Raji (cell line): Measurements from ENCODE around the gene SPO11.

Experiments
- POLR2A ChIP-seq: IDR thresholded peaks from 2 replicates; pipeline ENCODE4 v1.6.1; 2011; ENCODE audit warnings: low read depth, low read length, control low read depth; ENCODE audit not compliant: insufficient read depth

SPO11 gene

DNA sequence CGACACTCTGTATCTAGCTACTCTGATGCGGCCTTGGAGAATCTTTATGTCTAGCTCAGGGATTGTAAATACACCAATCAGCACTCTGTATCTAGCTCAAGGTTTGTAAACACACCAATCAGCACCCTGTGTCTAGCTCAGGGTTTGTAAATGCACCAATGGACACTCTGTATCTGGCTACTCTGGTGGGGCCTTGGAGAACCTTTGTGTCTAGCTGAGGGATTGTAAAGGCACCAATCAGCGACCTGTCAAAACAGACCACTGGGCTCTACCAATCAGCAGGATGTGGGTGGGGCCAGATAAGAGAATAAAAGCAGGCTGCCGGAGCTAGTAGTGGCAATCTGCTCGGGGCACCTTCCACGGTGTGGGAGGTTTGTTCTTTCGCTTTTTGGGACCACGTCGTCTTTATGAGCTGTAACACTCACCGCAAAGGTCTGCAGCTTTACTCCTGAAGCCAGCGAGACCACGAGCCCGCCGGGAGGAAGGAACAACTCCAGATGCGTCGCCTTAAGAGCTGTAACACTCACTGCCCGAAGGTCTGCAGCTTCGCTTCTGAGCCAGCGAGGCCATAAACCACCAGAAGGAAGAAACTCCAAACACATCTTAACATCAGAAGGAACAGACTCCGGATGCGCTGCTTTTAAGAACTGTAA, 19.4 kb downstream of the SPO11 start:
- peak; percentile 38; the same call in 1 of the 2 replicates for TF ChIP-seq POLR2A

DNA sequence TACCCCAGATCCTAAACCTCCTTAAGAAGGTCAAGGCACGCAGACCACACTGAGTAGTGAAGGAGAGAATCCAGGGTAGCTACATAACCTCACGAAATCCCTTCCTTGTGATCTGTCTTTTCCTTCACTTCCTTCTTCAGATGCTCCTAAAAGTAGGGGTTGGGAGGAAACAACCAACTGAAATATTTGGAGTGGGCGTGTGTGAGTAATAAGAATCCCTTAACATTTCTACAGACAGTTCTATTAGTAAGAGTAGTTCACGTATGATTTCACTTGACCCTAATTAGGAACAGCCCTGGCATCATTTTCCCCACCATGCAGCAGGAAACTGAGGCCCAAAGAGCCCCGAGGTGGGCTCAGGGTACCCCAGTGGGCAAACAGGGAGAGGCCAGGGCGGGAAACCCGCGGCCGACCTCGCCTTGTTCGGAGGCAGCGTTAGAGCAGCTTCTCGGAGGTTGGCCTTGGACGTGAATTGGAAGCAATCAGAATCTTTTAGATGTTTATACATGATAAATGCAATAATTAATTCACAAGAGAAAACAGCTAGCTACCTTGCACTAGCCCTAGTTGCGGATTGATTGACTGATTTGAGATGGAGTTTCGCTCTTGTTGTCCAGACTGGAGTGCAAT, 20.6 kb downstream of the SPO11 start:
- TF ChIP-seq POLR2A, result no peak

DNA sequence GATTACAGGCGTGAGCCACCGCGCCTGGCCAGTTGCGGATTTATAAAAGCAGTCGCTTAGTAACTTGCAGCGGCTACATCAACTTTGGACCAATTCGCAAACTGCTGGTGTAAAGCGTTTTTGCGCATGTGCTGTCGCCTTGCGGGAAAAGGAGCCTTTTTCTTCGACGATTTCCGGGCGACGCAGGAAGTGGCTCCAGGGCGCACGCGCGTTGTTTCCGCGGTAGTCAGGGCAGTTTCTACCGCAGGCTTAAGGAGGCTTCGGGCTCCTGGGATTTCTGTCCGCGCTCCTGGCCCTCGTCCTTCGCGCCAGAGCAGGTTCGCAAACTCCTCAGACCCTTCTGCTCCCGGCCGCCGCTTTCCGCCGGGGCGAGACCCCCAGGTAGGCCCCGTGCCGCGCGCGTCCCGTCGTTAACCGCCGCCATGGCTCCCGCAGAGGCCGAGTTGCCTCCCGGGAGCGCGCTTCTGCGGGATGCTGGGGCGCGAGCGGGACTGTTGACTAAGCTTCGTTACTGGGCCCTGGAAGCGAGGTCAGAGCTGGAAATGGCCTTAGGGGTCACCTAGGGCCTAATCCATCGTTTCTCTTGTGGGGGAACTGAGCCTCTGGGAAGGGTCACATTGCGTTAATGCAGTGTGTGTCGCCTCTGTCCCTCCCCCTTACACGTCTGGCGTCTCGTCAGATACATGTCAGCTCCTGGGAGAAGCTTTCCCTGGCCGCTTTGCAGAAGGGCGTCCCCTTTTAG, 21.6 kb downstream of the SPO11 start, which contains the start of gene RAE1:
Gene RAE1, plus strand, starts transcription at position 214 of the 742 bp plus-strand sequence. CDS start 2,784 bp downstream, outside the sequence.
- TF ChIP-seq POLR2A, result peak; percentile 85

DNA sequence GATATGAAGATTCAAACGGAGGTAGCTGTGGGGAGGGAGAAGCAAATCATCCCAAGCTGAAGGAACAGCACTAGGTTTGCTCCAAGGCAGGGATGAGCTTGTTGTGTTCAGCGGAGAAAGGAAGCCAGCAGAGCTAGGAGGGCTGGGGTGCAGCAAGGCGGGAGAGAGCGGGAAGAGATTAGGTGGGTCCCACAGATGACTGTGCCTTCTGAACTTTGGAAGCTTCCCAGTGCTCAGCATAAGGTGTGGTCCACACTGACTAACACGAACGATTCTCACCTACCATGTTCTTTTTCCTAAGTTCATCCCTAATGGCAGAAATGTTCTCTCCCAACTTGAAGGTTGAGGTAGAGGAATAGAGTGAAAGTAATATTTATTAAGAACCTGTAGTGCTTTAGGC, 22.7 kb downstream of the SPO11 start:
- no peak for TF ChIP-seq POLR2A

DNA sequence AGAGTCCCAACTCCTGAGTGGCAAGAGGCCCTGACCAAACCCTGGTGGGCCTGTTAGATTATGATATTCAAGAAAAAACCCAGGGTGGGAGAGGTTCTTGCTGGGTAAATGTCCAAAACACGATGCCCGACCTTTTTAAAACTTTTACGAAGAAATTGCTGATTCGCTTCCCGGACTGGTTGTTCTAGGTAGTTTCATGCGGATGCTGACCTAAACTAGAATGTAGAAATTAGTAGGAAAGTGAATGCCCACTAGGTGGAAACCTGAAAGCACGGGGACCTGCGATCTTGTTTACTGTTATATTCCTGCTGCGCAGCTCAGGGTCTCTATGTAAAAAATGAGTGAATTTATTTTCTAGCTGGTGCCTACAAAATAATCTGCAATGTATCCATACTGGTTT, 23.7 kb downstream of the SPO11 start:
- TF ChIP-seq POLR2A, result no peak

DNA sequence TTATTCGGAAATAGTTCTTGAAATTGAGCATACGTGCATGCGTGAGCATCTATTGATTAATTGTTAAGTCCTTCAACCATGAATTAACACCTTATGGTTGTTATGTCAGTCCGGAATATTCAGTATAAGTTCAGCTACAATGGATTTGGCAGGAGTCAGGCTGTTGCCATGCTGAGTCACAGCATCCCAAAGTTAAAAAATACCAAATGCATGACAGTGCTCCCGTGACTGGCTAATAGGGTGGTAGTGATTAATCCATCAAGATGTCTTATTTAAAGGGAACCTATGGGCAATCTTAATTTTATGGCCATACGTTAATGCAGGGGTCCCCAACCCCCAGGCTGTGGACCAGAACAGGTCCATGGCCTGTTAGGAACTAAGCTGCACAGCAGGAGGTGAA, 31.9 kb downstream of the SPO11 start:
- TF ChIP-seq POLR2A, result no peak

DNA sequence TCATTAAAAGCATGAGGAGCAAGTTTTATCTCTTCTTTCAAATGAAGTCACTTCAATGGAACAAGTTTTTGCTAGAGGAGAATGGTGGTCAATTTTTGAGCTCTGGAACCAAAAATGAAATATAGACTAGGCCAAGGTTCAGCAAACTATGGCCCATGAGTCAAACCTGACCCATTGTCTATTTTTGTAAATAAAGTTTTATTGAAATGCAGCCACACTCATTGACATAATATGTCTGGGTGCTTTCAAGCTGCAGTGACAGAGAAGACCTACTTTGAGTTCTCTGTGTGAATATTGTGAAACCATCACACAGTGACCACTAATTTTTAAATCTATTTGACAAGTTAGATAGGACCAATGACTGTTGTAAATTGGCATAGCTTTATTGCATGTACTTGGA, 34.8 kb downstream of the SPO11 start:
- no peak for TF ChIP-seq POLR2A

DNA sequence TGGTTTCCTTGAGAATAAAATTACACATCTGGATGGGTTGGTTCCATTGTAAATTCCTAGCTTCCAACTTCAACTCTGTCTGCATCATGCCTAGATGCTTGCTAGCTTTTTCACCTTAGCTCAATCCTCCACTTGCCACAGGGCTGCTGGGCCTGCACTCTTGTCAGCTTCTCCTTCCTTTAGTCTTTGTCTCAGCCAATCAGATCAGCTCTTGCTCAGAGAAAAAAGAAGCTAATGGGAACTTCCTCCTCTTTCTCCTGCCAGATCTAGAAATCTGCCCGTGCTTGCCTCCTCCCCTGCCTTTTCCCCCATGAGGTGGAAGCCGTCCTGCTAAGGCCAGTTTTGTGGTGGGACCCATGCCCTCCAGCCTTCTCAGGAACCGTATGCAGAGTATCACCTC, 40.0 kb downstream of the SPO11 start:
- no peak for TF ChIP-seq POLR2A

DNA sequence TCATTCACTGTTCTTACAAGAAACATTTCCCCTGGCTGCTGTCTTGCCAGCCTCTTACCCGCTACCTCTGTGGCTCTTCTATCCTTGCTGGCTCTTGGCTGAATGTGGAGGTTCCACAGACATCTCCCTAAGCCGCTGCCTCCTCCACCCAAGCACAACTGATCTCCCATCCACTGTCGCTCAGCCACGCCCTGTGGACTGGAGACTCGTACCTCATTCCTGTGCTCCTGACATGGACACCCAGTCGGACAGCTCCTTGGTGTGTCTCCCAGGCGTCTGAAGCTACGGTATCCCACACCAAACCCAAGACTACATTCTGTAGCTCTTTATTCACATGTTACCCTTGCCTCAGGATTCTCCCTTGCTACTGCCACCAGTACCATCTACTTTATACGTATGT, 40.7 kb downstream of the SPO11 start:
- TF ChIP-seq POLR2A, result no peak

DNA sequence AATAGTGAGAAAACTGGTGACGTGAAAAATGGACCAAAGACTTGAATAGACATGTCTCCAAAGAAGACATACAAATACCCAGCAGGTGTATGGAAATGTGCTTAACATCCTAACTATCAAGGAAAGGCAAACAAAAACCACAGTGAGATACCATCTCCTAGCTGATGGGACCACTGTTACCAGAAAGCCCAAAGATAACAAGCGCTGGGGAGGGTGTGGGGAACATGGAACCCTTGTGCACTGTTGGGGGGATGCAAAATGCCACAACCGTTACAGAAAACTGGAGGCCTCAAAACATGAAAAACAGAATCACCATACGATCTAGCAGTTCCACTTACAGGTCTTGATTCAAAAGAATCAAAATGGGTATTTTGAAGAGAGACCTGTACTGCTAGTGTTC, 41.8 kb downstream of the SPO11 start:
- TF ChIP-seq POLR2A, result no peak

DNA sequence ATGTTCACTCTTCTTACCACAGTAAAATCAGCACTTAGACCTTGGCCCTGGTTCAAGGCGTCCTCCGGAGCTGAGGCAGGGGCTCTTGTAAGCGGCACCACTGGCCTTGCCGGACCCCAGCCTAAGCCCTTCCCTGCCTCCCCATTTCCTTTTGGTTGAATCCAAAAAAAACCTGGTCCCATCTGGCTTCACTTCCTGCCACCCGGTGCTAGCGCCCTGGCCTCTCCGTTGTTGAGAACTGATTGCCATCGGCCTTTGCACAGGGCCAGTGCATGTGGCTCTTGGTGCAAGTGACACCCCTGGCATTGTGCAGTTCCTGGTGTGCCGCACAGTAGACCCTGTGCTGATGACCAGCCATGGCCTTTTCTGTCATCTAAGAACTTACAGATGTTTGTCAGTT, 42.6 kb downstream of the SPO11 start:
- TF ChIP-seq POLR2A, result no peak

DNA sequence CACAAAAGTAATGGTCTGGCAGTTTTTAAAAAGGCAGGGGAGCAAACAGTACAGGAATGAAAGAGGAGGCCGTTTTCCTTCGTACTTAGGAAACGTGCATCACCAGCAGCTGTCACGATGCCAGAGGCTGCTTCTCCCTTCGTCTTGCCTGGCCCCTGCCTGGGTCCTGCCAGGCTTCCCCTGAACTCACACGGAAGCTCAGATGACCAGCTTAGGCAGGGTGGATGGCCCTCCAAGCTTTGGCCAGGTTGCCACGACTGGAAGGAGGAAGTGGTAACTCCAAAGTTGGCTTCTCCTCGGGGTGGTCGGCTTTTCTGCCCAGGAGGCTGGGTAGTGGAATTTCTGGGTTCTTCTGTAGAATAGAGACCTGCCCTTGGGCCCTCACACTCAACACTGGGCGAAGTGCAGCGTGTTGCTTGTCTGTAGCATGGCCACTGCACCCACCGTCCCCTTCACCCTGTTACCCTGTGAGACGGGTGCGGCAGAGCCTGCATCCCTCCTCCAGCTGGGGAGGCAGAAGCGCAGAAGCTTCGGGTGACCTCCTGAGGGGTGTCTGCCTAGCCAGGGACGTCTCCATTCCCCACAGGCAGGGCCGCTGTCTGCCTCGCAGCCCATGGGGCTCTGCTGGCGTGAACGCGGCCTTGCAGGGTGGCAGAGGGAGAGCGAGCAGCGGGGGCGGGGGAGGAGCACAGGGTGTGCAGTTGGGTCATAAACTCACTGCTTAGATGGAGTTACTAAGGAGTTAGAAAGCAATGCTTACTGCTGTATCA, 43.2 kb downstream of the SPO11 start:
- no peak for TF ChIP-seq POLR2A

DNA sequence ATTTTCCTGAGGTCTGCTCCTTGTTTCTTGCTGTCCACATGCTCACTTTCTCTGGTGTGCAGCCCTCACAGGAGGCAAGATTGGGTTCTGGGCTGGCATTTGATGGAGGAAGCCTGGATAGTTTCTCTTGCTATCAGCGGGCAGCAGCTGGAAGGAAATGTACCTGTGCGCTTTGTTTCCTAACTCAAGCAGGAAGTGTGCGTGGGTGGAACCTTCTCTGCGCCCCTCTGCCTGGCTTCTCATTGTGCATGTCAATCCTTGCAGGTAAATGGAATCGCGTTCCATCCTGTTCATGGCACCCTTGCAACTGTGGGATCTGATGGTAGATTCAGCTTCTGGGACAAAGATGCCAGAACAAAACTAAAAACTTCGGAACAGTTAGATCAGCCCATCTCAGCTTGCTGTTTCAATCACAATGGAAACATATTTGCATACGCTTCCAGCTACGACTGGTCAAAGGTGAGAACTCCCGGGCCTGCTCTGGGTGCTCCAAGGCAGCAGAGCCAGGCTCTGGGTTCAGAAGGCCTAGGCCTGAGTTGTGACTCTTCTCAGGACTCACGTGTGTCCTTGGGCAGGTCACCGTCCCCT, 44.8 kb downstream of the SPO11 start:
- no peak for TF ChIP-seq POLR2A

DNA sequence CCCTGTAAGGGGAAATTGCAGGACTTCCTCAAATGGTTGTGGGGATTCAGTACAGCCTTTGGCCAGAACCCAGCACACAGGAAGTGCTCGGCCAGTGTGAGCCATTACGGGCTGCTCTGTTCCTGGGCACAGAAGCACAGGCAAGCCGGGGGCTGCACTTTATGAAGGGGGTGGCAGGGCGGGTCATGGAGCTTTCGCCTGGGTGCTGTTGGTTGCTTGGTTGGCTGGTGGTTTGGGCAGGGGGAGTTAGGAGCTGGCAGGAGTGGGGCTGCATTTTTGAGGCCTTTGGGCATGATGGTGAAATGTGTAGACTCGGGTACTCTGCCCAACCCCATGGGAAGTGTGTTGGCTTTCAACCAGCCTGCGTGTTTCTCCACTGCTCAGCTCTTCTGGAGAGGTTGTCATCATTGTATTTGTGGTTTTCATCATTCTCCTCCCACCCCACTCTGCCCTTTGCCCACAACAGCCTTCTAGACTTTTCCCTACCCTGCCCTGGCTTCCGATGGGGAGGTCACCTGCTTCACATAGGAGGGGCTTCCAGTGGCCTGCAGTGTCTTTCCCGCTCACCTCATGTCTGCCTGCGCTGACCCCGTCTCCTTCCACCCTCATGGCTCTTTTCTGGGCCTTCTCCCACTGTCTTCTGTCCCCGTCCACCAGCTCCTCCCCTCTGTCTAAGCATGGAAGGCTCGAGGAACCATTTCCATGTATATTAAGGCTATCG, 45.5 kb downstream of the SPO11 start:
- no peak for TF ChIP-seq POLR2A
